ENCODE measurements around the gene STIP1.
"Not testable (repeated sequence)": the region's sequence is repeated elsewhere in the genome, so short reads cannot be mapped to it uniquely, and the experiment has no call there.

The STIP1 gene

DNA sequence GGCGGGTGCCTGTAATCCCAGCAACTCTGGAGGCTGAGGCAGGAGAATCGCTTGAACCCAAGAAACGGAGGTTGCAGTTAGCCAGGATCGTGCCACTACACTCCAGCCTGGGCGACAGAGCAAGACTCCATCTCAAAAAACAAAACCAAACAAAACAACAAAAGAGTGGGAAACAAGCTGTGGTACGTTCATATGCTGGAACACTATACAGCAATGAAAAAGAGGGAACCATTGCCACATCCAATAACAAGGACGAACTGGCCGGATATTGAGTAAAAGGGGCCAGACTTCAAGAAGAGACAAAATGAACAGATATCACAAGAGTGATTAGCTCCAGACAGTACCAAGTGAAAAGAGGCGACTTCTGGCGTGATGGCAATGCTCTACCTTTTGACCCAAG is 24.9 kb upstream of the STIP1 start:
- no peak for DNase-seq

- not testable (repeated sequence) for DNase-seq
These were observed 23.2 kb upstream of the STIP1 start for GRCh38 chr11:64162769-64163168.

DNA sequence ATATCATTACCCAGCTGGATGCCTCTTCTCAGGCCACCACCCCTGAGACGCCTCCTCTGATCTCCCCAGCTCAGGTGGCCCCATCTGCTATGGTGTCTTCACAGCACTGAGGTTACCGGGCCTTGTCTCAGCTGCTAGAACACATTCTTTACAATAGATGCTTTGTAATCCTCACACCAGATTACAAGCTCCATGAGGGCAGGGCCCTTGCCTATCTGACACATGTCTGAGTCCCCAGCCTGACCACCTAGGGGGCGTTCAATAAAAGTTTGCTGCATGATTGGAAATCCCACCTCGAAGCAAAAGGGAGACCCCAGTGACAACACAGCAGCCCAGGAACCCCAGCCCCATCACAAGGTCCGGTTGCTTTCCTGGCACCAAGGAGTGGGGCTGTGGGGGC is 22.0 kb upstream of the STIP1 start:
- no peak for DNase-seq

DNA sequence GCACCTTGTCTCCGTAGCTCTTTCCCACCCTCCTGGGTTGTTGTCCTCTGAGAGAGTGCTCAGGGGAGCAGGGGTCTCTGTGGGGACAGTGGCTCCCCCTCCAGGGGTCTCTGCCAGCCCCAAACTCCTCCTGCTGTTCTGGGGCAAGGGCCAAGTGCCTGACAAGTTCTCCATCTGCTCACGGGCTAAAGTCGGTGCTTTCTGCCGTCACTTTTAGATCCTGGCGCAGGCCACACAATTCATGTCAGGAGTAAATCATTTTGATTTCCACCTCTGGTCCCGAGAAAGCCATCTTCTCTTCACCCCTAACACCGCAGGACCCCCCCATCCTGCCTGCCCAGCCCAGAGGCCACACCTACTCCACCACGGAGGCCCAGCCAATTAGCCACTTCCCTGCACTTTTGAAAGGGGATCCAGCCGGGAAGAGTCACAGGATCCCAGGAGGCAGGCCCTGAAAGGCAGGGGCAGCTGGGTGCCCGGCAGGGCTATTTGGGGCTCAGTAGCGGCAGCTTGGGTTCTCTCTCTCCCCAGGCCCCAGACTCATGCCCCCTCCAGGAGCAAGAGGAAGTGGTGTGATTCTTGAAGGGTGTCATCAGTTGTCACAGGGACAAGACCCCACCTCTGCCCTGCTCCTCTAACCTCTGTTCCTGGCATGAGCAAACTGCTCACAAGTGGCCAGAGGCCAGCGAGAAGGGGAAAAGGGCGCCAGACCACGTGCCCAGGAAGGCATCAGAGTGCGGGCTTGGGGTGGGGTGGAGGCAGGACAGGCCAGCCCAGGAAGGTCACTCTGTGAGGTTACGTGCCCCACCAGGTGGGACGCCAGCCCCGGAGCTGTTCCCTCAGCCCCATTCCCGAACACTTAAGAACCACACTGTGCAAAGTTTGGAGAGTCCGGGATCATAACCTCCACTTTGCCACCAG is 21.3 kb upstream of the STIP1 start:
- DNase-seq: no peak

DNA sequence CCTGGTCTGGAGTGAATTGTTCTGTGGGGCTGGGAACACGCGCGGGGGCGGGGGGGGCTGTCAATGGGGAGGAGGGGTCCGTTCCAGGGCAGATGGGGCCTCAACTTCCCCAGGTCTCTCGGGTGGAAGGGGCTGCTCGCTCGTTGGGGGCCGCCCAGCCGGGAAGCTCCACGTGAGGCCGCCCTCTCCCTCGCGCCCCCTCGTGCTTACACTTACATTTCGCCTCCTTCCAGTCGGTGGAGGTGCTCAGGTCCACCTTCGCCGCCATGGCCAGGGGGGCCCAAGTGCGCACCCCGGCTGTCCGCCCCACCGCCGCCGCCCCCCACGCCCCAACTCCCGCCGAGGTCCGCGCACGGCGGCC is 20.5 kb upstream of the STIP1 start:
- DNase-seq: no peak

DNA sequence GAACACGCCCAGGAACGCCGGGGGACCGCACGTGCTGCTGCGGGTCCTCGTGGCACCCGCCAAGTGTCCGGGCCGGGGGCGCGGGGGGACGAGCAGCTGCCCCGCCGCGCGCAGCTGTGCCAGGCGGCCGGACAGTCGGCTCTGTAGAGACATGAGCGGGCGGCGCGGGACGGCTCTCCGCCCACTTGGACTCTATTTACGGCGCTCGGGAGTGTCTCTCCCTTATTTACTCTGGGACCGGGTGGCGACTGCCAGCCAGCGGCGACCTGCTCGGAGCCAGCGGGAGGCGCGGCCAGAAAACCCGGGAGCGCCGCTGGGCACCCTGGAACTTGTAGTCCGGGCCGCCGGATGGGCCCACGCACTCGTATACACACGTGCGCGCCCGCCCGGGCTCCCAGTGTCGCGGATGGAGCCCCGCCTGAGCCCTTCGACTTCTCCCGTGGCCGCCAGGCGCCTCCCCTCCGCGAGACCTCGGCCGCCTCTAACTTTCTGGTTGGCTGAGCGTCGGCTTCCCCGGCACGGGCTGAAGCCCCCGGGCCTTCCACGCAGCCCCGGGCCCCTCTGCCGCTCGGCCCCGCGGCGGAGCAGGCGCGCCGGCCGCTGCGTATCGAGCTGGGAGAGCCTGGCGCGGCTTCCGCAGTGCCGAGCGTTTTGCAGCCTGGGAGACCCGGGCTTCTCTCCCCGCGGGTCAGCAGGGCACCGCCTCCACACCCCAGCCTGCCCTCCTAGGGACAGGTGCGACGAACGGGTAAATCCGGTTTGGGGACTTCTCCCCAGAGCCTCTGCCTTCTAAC is 19.9 kb upstream of the STIP1 start, which contains the start of gene MACROD1:
Gene MACROD1, minus strand, starts transcription at position 272 of the 794 bp plus-strand sequence. Its CDS starts 119 bp downstream, at position 153.
- DNase-seq: peak; percentile 71

DNA sequence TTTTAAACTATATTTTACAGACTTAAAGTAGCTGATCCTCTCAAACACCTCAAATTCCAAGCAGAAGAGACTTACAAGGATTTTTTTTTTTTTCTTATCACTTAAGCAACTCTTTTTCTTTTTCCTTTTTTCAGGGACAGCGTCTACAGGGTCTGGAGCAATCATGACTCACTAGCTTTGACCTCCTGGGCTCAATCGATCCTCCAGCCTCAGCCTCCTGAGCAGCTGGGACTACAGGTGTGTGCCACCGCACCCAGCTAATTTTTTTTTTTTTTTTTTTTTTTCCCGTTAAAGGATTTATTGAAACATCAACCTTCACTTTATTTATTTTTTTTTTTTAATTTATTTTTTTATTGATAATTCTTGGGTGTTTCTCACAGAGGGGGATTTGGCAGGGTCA is 15.6 kb upstream of the STIP1 start:
- no peak for DNase-seq

- DNase-seq: no peak
These were observed 12.2 kb upstream of the STIP1 start for GRCh38 chr11:64173616-64174355.

GRCh38 chr11:64176751-64177150 is 9.2 kb upstream of the STIP1 start:
- no peak for DNase-seq

DNA sequence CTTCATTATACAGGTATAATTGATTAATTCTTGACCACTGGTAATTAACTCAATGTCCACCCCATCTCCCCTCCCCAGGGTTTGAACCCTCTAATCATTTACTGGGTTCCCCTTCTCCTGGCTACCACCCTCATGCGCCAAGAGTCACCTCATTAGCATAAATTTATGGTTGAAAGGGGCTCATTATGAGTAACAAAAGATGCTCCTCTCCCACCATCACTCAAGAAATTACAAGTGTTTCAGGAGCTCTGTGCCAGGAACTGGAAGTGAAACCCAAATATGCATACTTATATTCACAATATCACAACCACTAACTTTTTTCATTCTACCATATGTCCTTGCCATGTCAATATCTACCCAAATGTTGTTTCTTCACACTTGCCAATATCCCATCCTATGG is 7.8 kb upstream of the STIP1 start:
- DNase-seq: no peak

GRCh38 chr11:64178951-64179639 is 6.9 kb upstream of the STIP1 start:
- DNase-seq: no peak

GRCh38 chr11:64180891-64181290 is 5.1 kb upstream of the STIP1 start:
- DNase-seq: no peak

- no peak for DNase-seq
These were observed 4.2 kb upstream of the STIP1 start for GRCh38 chr11:64181506-64182411.

DNA sequence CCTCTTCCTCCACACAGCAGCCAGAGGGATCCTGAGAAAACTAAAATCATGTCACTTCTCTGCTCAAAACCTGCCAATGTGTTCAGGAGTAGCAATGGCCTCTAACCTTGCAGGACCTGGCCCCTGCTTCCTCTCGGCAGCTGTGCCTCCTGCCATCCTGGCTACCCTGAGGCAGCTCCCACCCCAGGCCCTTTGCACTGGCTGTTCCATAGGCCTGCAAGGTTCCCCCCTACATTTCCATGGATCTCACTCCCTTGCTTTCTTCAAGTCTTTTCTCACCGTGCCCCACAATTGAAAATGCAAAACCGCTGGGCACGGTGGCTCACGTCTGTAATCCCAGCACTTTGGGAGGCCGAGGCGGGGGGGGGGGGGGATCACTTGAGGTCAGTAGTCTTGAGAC is 2.1 kb upstream of the STIP1 start:
- DNase-seq: no peak

DNA sequence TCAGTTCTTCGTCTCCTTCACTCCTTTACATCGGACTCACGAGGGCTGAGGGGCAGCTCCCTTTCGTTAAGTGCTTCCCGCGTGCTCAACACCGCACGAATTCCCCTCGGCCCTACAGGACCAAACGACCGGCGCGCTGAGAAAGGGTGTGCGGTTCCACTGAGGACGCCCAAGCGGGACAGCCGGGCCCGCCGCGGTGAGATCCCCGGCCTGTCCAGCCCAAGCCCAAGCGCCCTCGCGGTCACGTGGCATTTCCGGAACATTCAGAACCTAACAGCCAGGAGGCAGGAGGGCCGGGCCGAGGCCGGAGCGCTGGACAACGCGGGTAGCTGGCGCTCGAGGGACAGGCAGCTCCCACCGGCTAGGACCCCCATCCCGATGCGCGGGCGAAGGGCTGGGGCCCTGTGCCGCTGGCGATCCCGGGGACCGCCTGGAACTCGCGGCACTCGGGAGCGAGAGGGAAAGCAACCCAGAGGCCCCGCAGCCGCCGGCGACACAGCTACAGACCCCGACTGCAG is 737 bp upstream of the STIP1 start:
- DNase-seq: peak; percentile 82

GRCh38 chr11:64186492-64187165 is 658 bp downstream of the STIP1 start:
- DNase-seq: no peak

DNA sequence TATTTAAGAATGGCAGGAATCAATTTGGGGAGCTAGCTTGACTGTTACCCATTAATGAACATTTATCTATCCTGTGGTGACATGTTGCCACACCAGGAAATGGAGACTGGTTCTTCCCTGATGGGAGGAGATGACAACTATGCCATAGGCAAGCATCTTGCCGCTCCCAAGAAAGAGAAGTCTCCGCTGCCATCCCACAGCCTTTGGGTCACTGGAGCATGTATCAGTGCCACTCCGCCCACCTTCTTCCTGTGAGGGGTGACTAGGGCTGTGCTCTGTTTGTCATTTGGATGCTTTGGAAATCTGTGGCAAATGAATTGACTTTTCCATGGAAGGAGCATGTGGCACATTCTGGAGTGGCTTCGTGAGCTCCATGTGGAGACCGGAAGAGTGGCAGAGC is 6.5 kb downstream of the STIP1 start:
- no peak for DNase-seq

- no peak for DNase-seq
These were observed 10.7 kb downstream of the STIP1 start for GRCh38 chr11:64196626-64197025.

DNA sequence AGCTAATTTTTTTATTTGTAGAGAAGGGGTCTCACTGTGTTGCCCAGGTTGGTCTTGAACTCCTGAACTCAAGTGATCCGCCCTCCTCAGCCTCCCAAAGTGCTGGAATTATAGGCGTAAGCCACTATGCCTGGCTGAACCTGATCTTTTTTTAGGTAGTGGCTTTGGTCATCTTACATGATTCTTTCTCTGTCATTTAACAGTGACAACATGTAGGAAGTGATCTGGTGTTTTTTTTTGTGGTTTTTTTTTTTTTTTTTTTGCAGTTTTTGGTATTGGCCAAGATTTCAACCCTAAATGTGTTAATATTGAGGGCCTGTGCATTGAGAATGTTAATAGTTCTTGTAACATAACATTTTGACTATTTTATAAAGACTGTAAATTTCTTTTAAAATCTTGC is 12.5 kb downstream of the STIP1 start:
- no peak for DNase-seq

DNA sequence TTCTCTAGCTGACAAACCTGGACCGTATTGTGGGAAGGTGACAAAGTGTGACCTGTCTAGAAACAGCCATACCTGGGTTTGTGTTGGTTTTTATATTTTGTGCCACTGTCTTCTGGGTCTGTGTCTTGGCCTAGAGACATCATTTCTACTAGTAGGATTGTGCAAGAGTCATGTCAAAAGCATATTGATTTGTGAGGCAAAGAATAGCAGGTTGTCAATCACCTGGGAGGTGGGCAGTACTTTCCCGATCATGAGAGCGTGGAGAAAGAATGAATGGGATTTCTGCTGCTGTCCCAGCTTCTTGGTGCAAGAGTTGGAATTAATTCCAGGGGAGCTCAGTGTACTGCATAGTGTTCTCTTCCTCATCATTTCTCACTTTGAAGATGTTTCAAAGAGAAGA is 15.6 kb downstream of the STIP1 start:
- no peak for DNase-seq

DNA sequence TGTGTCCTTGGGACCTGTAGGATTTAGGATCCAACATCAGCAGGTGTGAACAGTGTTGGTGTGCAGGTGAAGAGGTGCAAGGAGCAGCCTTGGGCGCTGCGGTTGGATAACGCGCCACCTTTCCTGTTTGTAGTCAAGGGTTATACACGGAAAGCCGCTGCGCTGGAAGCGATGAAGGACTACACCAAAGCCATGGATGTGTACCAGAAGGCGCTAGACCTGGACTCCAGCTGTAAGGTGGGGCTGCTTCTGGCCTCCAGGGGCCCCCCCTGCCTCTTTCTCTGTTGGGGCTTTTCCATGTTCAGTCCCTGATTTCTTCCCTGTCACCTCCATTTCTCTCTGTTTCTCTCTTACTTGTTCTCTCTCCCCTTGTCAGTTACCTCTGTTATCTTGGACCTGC is 17.0 kb downstream of the STIP1 start:
- DNase-seq: no peak
